Subcutaneous adipose tissue (tissue), 4 donors: ENCODE measurements around the gene FGD3. TPM values are rescaled to one million over a fixed set of nuclear protein-coding genes. Genes with fewer than 3 reads are reported as not detected.

ENCODE experiments used
- total RNA-seq, 4 donors: library from RNA; depleted of rRNA; stranded (reverse); fragments of >200 nt; gene quantifications; one replicate each; pipeline ENCODE4 v1.1.0, GENCODE V29; 2016
- TF ChIP-seq, protein P1 (sequence below): fragments of 450-650 bp; IDR thresholded peaks from one replicate; pipeline ENCODE4 v1.5.1; 2016; ENCODE audit warnings: low read depth, mild to moderate bottlenecking, control low read depth, antibody characterized with exemption, moderate library complexity

The FGD3 gene
- total RNA-seq, 4 donors from 2014 or later: 4.1 to 15.6 (median 11.7) TPM

DNA sequence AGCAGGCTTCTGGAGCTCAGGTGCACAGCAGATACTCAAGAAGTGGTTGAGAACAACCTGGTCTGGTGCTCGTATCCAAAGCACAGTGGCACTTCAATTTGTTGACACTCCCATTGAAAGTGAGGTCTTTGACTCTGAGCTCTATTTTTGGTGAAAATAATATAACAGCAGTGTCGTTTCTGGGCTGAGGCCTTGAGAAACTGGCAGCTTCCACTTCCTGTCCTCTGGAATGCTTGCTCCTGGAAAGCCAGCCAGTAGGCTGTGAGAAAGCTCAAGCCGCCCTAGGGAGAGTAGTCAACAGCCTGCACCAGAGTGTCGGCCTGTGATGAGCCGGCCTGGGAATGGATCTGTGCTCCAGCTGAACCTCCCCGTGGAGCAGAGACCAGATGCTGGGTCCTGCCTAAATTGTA lies 104.4 kb downstream of the FGD3 start:
- TF ChIP-seq, protein P1, sequence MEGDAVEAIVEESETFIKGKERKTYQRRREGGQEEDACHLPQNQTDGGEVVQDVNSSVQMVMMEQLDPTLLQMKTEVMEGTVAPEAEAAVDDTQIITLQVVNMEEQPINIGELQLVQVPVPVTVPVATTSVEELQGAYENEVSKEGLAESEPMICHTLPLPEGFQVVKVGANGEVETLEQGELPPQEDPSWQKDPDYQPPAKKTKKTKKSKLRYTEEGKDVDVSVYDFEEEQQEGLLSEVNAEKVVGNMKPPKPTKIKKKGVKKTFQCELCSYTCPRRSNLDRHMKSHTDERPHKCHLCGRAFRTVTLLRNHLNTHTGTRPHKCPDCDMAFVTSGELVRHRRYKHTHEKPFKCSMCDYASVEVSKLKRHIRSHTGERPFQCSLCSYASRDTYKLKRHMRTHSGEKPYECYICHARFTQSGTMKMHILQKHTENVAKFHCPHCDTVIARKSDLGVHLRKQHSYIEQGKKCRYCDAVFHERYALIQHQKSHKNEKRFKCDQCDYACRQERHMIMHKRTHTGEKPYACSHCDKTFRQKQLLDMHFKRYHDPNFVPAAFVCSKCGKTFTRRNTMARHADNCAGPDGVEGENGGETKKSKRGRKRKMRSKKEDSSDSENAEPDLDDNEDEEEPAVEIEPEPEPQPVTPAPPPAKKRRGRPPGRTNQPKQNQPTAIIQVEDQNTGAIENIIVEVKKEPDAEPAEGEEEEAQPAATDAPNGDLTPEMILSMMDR: no peak

DNA sequence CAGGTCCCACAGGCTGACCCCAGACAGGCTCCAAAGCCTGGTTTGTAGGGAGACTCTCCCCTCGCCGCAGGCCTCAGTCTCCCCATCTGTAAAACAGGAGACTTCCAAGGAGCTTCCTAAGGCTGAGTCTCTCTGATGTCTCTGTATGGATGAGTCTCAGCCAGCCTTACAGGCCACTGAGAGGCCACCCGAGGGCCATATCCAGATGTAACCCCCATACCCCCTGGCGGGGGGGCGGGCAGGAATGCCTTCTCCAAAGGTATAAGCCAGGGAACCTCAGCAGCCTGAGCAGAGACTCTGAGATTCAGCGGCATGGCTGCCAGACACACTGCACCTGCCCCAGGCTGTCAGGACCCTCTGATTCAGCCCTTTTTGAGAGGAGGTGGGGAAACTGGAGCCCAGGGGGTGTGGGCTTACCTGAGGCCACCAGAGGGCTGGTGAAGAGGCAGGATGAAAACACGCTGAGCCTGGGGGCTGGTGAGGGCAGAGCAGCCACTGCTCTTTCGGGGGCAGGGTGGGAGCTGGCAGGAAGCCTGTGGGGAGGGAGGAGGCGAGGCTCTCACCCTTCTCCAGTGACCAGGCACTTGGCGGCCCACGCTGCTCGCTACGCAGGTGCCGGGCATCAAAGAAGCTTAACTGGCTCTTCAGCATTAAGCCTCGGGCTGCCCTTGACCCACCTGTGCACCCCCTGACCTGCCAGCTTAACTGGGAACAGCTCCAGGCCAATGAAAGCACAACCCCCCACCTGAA lies 105.6 kb downstream of the FGD3 start:
- TF ChIP-seq, protein P1: no peak

DNA sequence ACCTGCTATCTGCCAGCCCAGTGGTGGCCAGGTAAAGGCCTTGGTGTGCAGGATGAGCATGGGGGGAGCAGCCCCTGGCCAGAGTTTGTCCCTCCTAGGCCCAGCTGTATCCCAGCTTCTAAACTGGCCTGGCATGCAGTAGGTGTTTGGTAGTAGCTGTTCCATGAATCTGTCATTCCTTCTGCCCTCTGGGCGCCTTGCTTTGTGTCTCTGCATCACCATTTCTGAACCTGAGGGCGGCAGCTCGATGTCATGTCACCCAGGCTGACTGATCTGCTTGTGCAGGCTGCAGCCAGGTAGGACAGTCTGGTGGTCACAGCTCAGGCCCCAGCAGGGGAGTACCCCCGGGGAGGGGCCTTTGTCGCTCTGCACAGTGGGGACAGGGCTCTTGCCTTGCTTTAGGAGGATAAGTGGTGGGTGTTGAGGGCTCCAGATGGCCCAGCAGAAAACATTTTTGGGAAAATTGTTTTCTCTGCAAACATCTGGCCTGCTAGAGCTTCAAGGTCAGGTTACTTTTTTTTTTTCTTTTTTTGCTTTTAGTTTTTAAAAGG lies 106.5 kb downstream of the FGD3 start:
- TF ChIP-seq, protein P1: no peak

DNA sequence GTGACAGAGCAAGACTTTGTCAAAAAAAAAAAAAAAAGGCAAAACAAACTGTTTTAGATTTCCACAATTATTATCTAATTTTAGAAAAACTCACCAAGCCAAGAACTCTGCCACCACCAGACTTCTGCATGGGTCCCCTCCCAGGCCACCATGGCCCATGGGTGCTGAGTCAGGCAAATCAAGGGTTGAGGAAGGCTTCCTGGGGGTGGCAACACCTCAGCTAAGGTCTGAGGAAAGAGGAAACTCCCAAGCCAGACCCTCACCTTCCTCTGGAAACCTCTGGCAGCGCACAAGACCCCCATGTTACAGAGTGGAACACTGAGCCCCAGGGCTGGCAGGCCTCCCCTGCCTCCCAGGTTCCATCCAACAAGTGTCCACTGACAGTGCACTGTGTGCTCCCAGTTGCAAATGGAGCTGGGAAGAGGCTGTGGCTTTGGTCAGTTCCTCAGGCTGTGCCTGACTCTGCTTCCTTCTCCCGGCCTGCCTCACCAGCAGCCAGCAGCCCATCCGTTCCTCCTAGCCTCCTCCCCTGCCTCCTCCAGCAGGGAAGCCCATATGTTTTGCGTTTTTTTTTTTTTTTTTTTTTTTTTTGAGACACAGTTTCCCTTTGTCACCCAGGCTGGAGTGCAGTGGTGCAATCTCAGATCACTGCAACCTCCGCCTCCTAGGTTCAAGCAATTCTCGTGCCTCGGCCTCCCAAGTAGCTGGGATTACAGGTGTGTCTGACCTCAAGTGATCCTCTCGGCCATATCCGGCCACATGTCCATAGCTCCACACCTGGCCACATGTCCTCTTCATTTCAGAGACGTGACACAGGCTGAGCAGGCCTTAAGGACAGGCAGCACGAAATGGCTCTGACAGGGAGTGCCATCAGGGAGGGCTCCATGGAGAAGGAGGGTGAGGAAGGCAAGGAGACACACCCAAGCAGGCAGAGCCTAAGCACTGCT lies 107.7 kb downstream of the FGD3 start:
- TF ChIP-seq, protein P1: no peak

DNA sequence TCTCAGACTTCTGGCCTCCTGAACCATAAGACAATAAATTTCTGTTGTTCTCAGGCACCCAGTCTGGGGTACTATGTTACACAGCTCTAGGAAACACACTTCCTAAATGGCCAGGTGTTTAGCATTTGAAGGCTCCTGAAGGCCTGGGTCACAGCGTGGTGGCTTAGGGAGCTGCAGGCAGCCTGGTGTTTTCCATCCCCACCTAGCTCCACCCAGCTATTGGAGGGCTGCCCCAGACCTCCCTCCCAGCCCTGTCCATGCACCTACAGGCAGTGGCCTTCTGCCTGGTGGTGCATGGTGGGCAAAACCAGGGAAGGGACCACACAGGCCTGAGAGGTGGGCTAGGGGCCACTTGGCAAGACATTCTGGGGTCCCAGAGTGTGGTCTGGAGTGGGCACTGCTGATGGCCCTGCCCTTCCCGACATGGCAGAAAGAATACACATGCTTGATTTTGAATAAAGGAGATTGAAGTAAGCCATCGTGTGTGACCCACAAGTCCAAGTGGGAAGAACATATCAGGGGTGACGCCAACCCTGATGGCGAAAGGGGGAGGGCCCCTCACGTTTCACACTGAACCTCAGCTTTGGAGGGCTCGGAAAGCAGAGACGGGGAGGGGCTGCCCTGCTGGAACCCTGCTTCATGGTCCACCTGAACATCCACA lies 109.8 kb downstream of the FGD3 start:
- TF ChIP-seq, protein P1: no peak

DNA sequence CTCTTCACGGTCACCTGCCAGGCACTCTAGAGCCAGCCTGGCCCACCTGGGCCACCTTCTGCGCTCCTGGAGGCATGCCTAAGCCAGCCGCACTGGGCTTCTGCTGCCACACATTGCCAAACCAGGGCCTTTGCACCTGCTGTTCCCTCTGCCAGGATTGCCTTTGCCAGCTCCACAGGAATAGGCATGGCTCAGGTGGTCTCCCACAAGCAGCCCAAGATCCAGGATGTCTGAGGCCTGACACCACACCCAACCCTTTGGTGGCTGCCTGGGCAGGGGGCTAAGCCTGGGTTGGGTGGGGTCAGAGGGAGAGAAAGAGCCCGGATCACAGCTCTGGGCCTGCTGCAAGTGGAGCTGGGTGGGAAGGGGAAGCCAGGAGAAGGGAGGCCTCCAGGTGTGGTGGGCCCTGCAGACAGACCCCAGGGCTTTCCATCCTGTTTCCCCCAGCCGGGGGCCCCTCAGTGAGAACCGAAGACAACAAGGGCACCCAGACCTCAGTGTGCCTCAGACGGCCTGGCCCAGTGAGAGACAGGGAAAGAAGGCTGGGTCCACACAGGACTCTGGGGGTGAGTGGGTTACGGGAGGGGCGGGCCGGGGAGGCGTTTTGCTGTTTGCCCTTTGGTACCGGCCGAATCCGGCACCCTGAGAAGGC lies 110.5 kb downstream of the FGD3 start:
- TF ChIP-seq, protein P1: no peak
